GM18502 (cell line): ENCODE measurements around the gene CA10.

ENCODE experiments used
- ATAC-seq: cut with Tn5 transposase; IDR thresholded peaks from one replicate; pipeline ENCODE4 v1.9.1; 2021; ENCODE audit warnings: mild to moderate bottlenecking; ENCODE audit not compliant: unreplicated experiment, poor library complexity

The CA10 gene

GRCh38 chr17:51901242-51901641 is 257.3 kb downstream of the CA10 start:
- ATAC-seq = no peak

- ATAC-seq = no peak
Observed at GRCh38 chr17:51891936-51892335, 266.6 kb downstream of the CA10 start.

- no peak for ATAC-seq
Observed at GRCh38 chr17:51890710-51891109, 267.8 kb downstream of the CA10 start.

GRCh38 chr17:51888816-51889215 is 269.7 kb downstream of the CA10 start:
- no peak for ATAC-seq

GRCh38 chr17:51876986-51877385 is 281.5 kb downstream of the CA10 start:
- no peak for ATAC-seq

- no peak for ATAC-seq
Observed at GRCh38 chr17:51873302-51873701, 285.2 kb downstream of the CA10 start.

GRCh38 chr17:51869387-51869786 is 289.1 kb downstream of the CA10 start:
- ATAC-seq = no peak

- ATAC-seq = peak; percentile 66
Observed at GRCh38 chr17:51860954-51861561, 297.5 kb downstream of the CA10 start.

- no peak for ATAC-seq
Observed at GRCh38 chr17:51857052-51857597, 301.4 kb downstream of the CA10 start.

GRCh38 chr17:51855806-51856205 is 302.7 kb downstream of the CA10 start:
- no peak for ATAC-seq

- ATAC-seq = no peak
Observed at GRCh38 chr17:51853857-51854256, 304.7 kb downstream of the CA10 start.

GRCh38 chr17:51852603-51853002 is 305.9 kb downstream of the CA10 start:
- no peak for ATAC-seq

- ATAC-seq = no peak
Observed at GRCh38 chr17:51850201-51850600, 308.3 kb downstream of the CA10 start.

- ATAC-seq = no peak
Observed at GRCh38 chr17:51848451-51848850, 310.1 kb downstream of the CA10 start.

GRCh38 chr17:51846566-51846965 is 311.9 kb downstream of the CA10 start:
- ATAC-seq = no peak

- ATAC-seq = no peak
Observed at GRCh38 chr17:51845776-51846175, 312.7 kb downstream of the CA10 start.

GRCh38 chr17:51842763-51843162 is 315.8 kb downstream of the CA10 start:
- no peak for ATAC-seq

GRCh38 chr17:51841669-51842068 is 316.8 kb downstream of the CA10 start:
- ATAC-seq = no peak

GRCh38 chr17:51840688-51841087 is 317.8 kb downstream of the CA10 start:
- ATAC-seq = no peak

- ATAC-seq = no peak
Observed at GRCh38 chr17:51833620-51834019, 324.9 kb downstream of the CA10 start.

GRCh38 chr17:51833045-51833444 is 325.5 kb downstream of the CA10 start:
- ATAC-seq = no peak

- no peak for ATAC-seq
Observed at GRCh38 chr17:51830886-51831285, 327.6 kb downstream of the CA10 start.
